Central memory CD8-positive, alpha-beta T cell (primary cell): ENCODE measurements around the gene SPARC.

Experiments used
- ATAC-seq: fragments of 150-1000 bp; cut with Tn5 transposase; replicated peaks from 2 replicates; pipeline ENCODE4 v1.10.0; 2022; ENCODE audit warnings: mild to moderate bottlenecking, moderate FRiP score, moderate number of reproducible peaks; ENCODE audit not compliant: poor library complexity, severe bottlenecking; ENCODE audit errors: extremely low read depth
- DNase-seq, 2 donors: peaks; one replicate each; pipeline ENCODE4 v3.0.0; 2021; ENCODE audit warnings: low spot score in 2 of 2
- H3K27ac Mint-ChIP-seq: one replicate; pipeline ENCODE4 v1.8.0; 2022; ENCODE audit warnings: low read depth, mild to moderate bottlenecking, moderate library complexity, mixed read lengths
- H3K27me3 Mint-ChIP-seq: one replicate; pipeline ENCODE4 v1.8.0; 2022; ENCODE audit warnings: mixed read lengths
- H3K36me3 Mint-ChIP-seq: one replicate; pipeline ENCODE4 v1.8.0; 2022; ENCODE audit warnings: mild to moderate bottlenecking, moderate library complexity, mixed read lengths; ENCODE audit not compliant: insufficient read depth
- H3K4me1 Mint-ChIP-seq: one replicate; pipeline ENCODE4 v1.8.0; 2022; ENCODE audit warnings: mixed read lengths
- H3K4me3 Mint-ChIP-seq: one replicate; pipeline ENCODE4 v1.8.0; 2022; ENCODE audit warnings: mild to moderate bottlenecking, moderate library complexity, mixed read lengths
- H3K9me3 Mint-ChIP-seq: one replicate; pipeline ENCODE4 v1.8.0; 2022; ENCODE audit warnings: mixed read lengths

The SPARC gene

GRCh38 chr5:151617841-151618710, 68.6 kb downstream of the SPARC start:
- peaks cover 35% of the 10 kb centered on the region for H3K27me3 Mint-ChIP-seq
- no peak overlapping the region for H3K27ac Mint-ChIP-seq
- no peak overlapping the region for H3K4me3 Mint-ChIP-seq
- no peaks in the 10 kb centered on the region for H3K9me3 Mint-ChIP-seq
- DNase-seq, result no peak
- no peaks in the 10 kb centered on the region for H3K36me3 Mint-ChIP-seq
- peaks cover 17% of the 10 kb centered on the region for H3K4me1 Mint-ChIP-seq
- no peak for ATAC-seq

- H3K9me3 Mint-ChIP-seq, result no peaks in the 10 kb centered on the region
- no peak overlapping the region for H3K27ac Mint-ChIP-seq
- DNase-seq, result no peak
- H3K36me3 Mint-ChIP-seq, result peaks cover 4% of the 10 kb centered on the region
- peaks cover 24% of the 10 kb centered on the region for H3K4me1 Mint-ChIP-seq
- no peak overlapping the region for H3K4me3 Mint-ChIP-seq
- no peak for ATAC-seq
- H3K27me3 Mint-ChIP-seq, result peaks cover 29% of the 10 kb centered on the region
Observed at GRCh38 chr5:151617383-151617840, 69.3 kb downstream of the SPARC start.

- H3K4me1 Mint-ChIP-seq, result peaks cover 30% of the 10 kb centered on the region
- H3K36me3 Mint-ChIP-seq, result peaks cover 5% of the 10 kb centered on the region
- DNase-seq, result no peak
- H3K4me3 Mint-ChIP-seq, result no peak overlapping the region
- peaks cover 14% of the 10 kb centered on the region for H3K27me3 Mint-ChIP-seq
- H3K9me3 Mint-ChIP-seq, result no peaks in the 10 kb centered on the region
- no peak overlapping the region for H3K27ac Mint-ChIP-seq
- ATAC-seq, result no peak
Observed at GRCh38 chr5:151615431-151615830, 71.3 kb downstream of the SPARC start.

- peaks cover 14% of the 10 kb centered on the region for H3K27me3 Mint-ChIP-seq
- no peak overlapping the region for H3K4me3 Mint-ChIP-seq
- H3K9me3 Mint-ChIP-seq, result no peaks in the 10 kb centered on the region
- DNase-seq (no peak), ATAC-seq (no peak)
- H3K27ac Mint-ChIP-seq, result no peak overlapping the region
- H3K36me3 Mint-ChIP-seq, result peaks cover 5% of the 10 kb centered on the region
- peaks cover 30% of the 10 kb centered on the region for H3K4me1 Mint-ChIP-seq
Observed at GRCh38 chr5:151614565-151614964, 72.2 kb downstream of the SPARC start.

- Mint-ChIP-seq H3K9me3 (no peaks in the 10 kb centered on the region), H3K4me3 (peak overlapping the region; percentile 39)
- ATAC-seq, result peak; percentile 73
Observed at GRCh38 chr5:151612689-151613427, 73.9 kb downstream of the SPARC start.

GRCh38 chr5:151611127-151611775, 75.5 kb downstream of the SPARC start:
- peaks cover 30% of the 10 kb centered on the region for H3K4me1 Mint-ChIP-seq
- DNase-seq (no peak), ATAC-seq (no peak)
- peaks cover 5% of the 10 kb centered on the region for H3K36me3 Mint-ChIP-seq
- H3K4me3 Mint-ChIP-seq, result no peak overlapping the region
- H3K9me3 Mint-ChIP-seq, result no peaks in the 10 kb centered on the region
- H3K27ac Mint-ChIP-seq, result no peak overlapping the region
- peaks cover under 1% of the 10 kb centered on the region for H3K27me3 Mint-ChIP-seq

More at GRCh38 chr5:151612689-151613427, 73.9 kb downstream of the SPARC start:
- H3K27ac Mint-ChIP-seq, result peak overlapping the region; percentile 78
- H3K27me3 Mint-ChIP-seq, result peaks cover 14% of the 10 kb centered on the region
- H3K36me3 Mint-ChIP-seq, result peaks cover 5% of the 10 kb centered on the region
- H3K4me1 Mint-ChIP-seq, result peaks cover 30% of the 10 kb centered on the region
- peak in 1 of 2 donors; percentile 11 for DNase-seq
